GM21360 (cell line): ENCODE data around the gene ACTL7A.
"Not testable (repeated sequence)": the region's sequence is repeated elsewhere in the genome, so short reads cannot be mapped to it uniquely, and the experiment has no call there.

Experiments
- ATAC-seq: cut with Tn5 transposase; IDR thresholded peaks from one replicate; pipeline ENCODE4 v1.9.1; 2021; ENCODE audit warnings: mild to moderate bottlenecking, moderate library complexity; ENCODE audit not compliant: unreplicated experiment

ACTL7A gene

DNA sequence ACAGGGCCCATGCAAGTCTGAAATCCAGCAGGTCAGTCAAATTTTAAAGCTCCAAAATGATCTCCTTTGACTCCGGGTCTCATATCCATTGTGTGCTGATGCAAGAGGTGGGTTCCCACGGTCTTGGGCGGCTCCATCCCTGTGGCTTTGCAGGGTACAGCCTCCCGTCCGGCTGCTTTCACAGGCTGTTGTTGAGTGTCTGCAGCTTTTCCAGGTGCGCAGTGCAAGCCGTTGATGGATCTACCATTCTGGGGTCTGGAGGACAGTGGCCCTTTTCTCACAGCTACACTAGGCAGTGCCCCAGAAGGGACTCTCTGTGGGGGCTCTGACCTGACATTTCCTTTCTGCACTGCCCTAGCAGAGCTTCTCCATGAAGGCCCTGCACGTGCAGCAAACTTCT lies 13.8 kb upstream of the ACTL7A start:
- ATAC-seq, result not testable (repeated sequence)

DNA sequence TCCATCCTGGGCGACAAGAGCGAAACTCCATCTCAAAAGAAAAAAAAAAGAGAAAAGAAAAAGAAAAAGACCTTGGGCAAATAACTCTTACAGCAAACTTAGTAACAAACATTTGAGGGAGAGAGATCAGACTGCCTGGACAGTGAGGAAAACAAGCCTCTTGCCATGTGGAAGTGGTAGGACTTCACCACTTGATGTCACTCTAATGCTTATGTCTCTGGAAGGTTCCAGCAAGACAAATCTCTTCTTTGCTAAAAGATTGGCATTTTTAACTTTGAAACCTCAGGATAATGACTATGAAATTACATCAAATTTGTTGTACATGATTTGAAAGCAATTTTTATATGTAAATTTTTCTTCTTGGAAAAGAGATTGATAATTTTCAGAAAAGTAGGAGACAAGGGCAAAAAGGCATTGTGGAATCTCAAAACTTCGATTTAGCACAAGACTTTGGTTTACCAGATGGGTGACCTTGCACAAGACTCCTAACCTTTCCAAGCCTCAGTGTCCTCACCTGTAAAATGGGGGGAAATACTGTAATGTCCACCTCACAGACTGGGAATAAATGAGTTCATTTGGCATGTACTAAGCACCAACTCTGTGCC lies 11.7 kb upstream of the ACTL7A start:
- no peak for ATAC-seq

DNA sequence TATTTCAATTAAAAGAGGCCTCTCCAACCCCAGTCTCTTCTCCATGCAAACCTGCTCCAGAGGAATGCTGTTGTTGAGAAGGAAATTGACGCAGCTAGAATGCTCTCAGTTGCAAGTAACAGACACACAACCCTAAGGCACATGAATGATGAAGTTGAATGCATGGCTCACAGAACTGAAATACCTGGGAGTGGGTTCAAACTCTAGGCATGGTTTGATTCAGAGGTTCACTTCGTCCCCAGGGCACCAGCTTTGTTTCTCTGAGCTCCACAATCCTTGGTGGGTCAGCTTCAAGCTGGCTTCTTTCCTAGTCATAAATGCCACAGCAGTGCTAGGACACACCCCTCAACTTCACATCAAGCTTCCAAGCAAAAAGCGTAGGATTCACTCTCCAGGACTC lies 10.9 kb upstream of the ACTL7A start:
- ATAC-seq, result no peak

DNA sequence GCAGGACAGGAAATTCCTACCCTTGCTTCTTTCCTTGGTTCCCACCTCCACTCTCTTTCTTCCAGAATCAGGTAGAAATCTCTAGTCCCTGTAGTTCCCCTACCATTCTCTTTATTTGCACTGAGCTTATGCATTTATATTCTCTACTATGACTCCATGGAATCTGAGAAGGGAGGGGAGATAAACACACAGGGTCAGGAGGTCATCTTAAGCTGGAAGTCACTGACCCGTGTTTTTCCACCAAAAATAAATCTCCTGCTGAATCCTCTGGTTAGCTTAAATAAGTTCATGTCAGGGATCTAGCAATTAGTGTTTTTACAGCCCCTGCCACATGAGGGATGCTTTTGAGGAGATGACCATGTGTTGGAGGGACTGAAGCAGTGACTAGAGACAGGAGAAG lies 10.0 kb upstream of the ACTL7A start:
- ATAC-seq, result no peak

DNA sequence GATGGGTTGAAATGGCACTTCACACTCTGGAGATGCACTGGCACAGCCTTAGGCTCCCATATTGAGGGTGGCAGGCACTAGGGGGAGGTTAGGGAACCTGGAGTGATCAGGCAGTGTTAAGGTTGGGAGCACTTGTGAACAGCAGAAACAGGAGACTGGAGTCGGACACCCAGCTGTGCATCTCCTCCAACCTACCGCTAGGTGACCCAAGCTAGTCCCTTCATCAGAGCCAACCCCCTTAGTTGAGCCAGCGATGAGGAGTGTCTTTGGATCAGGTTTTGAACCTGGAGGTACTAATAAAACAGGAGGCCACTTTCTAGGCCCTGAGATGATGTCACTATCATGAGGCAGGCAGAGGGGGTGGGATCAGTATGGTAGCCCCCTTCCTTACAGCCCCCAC lies 8.0 kb upstream of the ACTL7A start:
- no peak for ATAC-seq

DNA sequence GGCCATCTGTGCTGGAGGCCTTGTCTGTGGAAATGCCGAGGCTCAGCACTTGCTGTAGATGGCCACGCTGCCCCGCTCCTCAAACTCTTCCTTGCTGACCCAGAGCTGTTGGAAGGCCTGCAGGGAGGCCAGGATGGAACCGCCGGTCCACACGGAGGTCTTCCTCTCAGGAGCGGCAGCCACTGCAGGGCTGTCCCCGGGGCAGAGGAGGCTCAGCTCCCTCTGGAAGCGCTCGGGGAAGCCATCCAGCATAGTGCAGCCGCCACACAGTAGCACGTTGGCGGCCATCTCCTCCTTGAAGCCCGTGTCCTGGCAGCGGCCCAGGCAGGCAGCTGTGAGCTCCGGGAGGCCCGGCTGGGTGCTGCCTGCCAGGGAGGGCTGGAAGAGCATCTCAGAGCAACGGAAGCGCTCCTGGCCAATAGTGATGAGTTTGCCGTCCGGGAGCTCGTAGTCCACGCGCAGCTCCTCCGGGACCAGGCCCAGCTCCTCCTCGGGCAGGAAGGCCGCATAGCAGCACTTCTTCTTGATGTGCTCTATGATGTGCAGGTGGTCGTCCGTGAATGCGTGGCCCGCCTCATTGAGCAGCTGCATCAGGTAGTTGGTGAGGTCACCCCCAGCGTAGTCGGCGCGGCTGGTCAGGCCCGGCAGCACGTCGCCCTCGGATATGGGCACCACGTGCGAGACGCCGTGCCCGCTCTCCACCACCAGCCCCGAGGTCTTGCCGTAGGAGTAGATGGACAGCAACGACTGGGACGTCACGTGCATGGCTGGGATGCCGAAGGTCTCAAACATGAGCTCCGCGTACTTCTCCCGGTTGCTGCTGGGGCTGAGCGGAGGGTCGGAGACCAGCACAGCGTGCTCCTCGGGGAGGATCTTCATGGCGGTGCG lies 7.2 kb upstream of the ACTL7A start:
- ATAC-seq, result no peak

DNA sequence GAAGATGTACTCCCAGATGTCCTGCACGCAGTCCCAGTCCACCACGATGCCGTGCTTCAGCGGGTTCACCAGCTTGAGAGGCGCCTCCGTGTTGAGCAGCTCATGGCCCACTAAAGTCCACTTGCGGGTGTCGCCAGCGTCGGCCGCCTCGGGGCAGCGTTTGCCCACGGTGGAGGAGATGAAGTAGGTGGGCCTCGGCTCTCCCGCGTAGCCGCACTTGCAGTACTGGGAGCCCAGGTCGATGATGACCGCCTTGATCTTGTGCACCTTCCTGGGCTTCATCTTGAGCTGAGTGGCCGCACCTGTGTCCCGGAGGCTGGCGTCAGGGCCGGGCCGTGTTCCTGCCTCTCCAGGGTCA lies 6.6 kb upstream of the ACTL7A start:
- no peak for ATAC-seq

DNA sequence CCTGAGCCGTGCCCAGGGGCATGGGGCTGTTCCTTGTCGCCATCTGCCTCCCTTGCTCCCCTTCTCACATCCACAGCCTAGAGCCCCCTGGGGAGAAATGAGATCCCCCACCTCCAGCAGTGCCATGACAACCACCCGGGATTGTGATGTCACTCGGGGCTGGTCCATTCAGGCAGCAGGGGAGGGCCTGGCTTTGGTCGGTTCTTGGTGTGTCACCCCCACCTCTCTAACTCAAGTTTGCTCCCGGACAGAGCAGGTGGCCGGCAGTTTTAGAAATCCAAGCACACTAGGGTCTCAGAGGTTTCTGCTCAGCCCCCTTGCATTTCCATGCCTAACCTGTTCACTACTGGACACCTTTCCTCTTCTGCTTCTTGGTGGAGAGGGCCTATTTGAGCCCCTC lies 6.2 kb upstream of the ACTL7A start, which contains the start of gene ACTL7B:
ACTL7B (minus strand) TSS at position 99 of the 400 bp plus-strand sequence; CDS start at position 43, 56 bp downstream.
- ATAC-seq, result no peak

DNA sequence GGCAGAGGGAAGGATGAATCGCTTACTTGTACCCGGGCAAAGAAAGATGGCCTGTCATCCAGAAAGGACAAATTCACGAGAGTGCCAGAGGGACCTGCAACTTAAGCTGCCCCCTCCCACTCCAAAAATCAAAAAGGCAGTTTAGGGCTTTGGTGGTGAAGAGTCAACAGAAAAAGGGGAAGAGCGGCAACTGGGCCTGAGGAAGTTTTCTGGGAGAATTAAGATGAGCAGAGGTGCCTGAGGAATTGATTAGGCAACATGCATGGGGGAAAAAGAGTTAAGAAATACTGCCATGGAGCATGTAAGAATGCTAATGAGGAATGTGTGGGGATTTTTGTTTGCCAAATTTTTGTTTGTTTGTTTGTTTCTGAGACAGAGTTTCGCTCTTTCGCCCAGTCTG lies 4.5 kb upstream of the ACTL7A start:
- ATAC-seq, result no peak

DNA sequence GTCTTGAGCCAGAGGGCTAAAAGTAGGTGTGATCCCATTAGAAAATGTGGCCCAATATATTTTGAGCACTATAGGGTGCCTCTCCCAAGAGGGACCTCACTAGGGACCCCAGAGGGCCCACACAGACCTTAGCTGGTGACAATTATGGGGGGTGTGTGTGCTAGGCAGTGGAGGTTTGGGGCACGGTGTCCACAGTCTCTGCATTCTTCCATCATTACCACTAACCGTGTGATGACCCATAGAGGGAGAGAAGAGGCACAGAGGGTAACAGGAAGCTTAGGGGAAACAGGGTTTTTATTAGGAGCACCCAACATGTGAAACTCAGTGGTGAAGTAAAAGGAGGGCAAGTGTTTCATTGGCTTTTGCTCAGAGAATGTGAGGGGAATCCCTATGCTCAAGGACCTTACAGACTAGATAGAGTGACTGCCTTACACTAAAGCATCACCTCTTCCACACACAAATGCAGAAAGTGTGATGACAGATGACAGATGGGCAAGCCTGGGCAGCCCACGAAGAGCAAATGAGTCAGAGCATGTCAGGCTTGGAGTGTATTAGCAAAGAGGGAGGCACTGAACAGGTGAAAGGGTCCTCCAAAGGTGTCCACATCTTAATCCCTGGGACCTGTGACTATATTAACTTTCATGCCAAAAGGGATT lies 2.5 kb upstream of the ACTL7A start:
- ATAC-seq, result peak; percentile 68

DNA sequence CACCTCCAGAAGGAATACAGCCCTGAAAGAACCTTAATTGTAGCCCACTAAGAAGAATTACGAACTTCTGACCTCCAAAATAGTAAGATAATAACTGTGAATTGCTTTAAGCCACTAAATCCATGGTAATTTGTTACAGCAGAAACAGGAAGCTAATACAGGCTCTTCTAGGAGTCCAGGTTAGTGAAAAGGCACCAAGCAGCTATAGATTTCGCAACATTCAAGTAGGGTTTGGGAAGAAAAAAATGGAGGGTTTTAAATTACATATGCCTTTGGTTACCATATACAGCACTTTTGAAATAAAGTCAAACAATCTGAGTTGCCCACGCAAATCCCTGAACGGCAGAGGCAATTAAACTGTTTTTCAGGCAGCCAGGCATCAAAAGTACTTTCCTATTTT lies 1.7 kb upstream of the ACTL7A start:
- no peak for ATAC-seq

DNA sequence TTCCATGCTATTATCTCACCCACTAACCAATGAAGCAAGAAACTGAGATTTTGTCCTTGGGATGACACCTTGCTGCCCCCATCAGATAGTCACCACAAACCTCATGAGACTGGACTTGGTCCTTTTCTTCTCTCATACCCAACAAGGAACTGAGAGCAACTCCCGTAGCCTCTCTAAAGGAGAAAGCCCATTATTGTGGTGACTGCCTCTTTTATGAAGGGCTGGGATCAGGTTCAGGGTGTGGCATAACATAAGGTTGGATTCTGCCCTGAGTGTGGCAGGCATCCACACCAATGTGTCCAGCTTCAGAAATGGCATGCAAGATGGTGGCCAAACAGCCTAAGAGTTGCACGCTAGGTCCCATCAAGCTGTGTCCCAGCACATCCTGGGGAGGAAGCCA lies 1.3 kb upstream of the ACTL7A start:
- ATAC-seq, result no peak

DNA sequence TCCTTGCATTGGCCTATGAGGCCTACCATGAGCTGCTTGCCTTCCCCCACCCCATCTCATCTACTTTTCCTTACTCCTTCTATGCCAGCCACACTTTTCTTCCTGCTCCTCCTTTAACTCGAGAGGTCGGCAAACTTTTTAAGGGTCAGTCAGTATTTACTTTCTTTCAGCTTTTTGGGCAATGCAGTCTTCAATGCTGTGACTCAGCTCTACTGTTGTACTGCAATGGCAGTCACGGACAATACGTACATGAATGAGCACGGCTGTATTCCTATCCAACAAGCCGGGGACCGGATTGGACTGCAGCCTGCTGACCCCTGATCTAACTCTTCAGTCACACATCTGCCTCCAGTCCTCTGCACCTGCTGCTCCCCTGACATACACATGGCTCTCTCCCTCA lies 602 bp upstream of the ACTL7A start:
- ATAC-seq, result no peak

DNA sequence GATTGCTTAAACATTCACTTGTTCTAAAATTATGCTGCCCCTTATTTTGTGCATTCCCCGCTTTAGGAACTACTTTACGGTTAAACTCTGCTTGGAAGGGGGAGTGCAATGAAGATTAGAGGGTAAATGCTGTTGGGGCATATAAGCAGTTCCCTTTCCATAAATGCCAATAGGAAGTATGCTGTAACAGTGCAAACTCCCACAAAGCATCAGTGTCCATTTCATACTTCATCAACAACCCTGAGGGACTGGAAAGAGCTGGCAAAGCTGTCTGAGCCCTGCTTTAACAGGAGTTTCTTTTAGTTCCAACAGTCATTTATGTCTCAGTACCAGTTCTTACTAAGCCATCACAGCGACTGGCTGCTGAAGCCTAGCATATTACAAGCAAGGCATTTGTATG lies 1.8 kb downstream of the ACTL7A start:
- ATAC-seq, result no peak

DNA sequence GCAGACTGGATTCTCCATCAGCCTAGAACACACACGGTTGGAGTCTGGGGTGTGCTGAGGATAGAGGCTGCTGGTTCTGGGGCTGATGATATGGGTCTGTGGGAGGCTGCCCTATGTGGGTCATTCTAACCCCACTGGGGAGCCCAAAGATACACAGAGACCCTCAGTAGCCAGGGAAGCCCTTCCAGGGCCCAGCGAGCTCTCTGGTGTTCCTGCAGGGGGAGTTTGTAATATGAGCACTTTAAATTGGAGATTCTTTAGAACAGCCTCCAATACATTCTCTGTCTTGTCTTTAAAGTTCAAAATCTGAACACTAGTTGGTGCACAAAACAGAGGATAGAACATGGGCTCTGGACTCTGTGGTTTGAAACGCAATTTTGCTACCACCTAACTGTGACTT lies 2.4 kb downstream of the ACTL7A start:
- no peak for ATAC-seq

DNA sequence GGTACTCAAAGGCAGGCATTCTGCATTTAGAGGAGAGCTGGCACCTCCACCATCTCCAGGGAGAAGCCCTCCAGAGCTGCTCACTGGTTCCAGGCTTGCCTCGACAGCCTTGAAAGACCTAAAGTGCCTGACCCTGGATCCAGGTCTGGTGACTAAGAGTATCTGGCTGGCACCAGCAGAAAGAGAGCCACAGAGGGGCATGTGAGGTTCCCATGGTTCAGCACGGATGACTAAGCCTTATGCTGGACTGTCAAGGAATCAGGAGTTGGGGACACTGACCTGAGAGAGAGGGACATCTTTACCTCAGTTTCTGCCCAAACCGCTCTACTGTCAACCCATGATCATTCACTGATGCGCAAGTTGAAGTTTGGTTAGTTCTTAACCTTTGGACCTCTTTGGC lies 3.0 kb downstream of the ACTL7A start:
- no peak for ATAC-seq

DNA sequence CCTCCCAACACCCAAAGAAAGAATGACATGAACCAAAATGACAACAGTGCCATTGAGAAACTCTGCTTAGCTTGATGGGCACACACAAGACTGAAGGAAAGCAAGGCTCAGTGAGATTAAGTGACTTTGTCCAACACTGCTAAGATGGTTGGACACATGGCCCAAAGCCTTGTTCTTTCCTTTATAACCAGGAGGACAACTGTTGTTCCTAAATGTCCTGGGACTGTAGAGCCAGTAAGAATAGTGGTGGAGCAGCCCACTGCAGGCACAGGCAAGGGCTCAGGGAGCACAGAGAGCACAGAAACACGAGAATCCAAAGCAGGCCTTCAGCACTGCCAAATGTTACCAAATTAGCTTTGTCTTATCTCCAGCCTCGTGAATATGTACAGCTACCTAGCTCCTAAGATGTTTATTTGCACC lies 3.9 kb downstream of the ACTL7A start:
- ATAC-seq, result no peak

DNA sequence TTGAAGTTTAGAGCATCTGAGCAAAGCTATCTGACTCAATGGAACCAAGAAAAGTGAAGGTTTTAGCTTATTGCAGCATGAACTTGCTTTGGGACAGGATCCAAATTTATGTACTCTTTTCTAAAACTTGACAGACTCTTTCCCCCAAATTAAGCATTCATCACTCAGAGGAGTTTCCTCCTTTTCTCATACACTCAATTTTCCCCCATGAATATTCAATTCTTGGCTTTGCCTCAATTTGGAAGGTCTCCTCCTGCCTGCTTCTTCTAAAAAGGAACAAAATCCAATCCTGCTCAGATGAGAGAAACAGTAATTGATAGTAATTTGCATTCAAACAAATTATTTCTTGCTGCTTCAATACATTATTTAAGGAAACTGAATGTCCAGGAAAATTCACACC lies 5.0 kb downstream of the ACTL7A start:
- ATAC-seq, result no peak

DNA sequence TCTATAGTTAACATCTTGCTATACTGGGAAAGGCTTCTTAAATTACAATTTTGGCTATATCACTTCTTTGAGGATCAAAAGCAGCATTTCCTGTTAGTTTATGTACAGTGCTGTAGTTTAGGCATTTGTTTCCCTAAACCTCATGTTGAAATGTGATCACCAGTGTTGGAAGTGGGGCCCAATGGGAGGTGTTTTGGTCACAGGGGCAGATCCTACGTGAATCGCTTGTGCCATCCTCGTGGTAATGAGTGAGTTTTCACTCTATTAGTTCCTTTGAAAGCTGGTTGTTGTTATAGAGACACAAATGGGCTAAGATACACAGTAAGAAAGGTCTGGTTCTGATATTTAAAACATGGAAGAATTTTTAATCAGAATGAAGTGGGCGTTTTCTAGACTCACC lies 5.8 kb downstream of the ACTL7A start:
- no peak for ATAC-seq

DNA sequence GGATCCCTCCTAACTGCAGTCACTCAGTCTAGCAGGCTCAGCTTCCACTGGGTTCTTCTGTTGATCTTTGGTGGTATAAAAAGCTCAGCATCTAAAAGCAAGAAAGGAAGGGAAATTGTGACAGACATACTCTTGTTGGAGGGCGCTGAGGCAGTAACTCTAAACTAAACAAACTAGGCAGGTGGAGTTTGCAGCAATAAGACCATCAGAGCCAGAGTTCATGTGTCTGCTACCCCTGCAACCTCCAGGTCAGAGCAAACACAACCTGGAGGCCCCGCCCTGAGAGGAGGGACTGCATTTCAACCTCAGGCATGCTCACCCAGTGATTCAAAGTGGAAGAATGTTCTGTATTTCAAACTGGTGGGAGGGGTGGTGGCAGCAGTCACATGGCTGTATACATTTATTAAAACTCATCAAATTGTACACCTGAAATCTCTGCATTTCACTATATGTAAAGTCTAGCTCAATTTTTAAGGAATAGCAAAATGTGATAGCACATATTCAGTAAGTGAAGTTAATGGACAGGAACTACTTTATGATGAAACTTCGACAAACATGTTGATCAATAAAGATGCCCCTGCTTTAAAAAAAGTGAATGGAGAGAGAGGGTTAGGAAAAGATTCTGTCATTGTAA lies 7.1 kb downstream of the ACTL7A start:
- no peak for ATAC-seq

DNA sequence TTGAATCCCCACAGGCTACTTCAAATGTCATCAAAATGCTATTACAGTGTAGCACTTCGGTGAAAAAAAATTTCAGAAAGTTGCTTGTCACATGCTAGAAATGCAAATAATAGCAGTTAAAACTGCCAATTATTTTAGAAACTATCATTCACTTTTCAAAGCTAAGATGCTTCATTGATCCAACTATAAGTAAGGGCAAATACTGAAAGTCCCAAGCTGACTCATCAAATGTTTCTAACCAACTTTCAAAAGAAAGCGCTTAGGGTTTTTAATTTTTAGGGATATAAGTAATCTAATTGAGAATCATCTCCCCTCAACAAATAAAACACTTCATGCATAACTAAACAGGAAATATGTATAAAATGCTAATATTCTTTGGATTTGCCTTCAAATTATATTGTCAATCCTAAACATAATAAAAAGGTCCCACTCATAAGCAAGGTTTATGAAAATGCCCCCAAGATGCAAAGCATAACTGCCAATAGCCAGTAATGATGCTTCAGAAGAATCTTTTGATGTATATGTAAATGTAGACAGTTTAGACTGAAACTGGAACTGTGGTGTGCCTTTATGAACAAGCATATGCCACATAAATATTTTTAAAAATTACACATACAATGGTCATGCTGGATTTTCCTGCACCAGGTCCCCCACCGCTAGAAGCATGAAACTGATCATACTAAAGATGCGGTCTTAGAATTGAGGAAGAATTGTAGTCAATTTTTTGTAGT lies 12.2 kb downstream of the ACTL7A start:
- no peak for ATAC-seq
